ENCODE measurements around the gene POLE2. TPM values are rescaled to one million over a fixed set of nuclear protein-coding genes. Genes with fewer than 3 reads are reported as not detected.
A peak's percentile ranks its signal among the peaks of the same experiment; 100 is the strongest.

The POLE2 gene
- total RNA-seq, 2 experiments from 2014 or later: 32.3 to 35.7 TPM

- Mint-ChIP-seq H3K27me3 (no peaks in the 10 kb centered on the region), H3K4me3 (no peak overlapping the region), H3K9me3 (no peaks in the 10 kb centered on the region), H3K4me1 (no peaks in the 10 kb centered on the region), H3K36me3 (ENCODE audit: low read depth) (peaks cover 15% of the 10 kb centered on the region), H3K27ac (no peak overlapping the region)
- CTCF ChIA-PET: interaction anchor here (0.7 kb wide), 1 partner anchor 15 kb away, joined by 3 read pairs; no protein-coding TSS in a partner anchor
- POLR2A ChIA-PET: no interaction called here
- no peak for DNase-seq
Measured at GRCh38 chr14:49653508-49653907, 34.5 kb downstream of the POLE2 start.

- ChIA-PET POLR2A (no interaction called here), CTCF (interaction anchor here (0.6 to 1.0 kb wide), 3 partner anchors 7 to 107 kb away, joined by 4 to 5 read pairs (median 5); partner anchors contain the start of gene DNAAF2)
- peaks cover 37% of the 10 kb centered on the region for H3K4me1 Mint-ChIP-seq
- peak overlapping the region; percentile 67 for H3K27ac Mint-ChIP-seq
- no peak for DNase-seq
- no peak overlapping the region for H3K4me3 Mint-ChIP-seq
- no peaks in the 10 kb centered on the region for H3K9me3 Mint-ChIP-seq
- H3K36me3 Mint-ChIP-seq (ENCODE audit: low read depth): peaks cover 45% of the 10 kb centered on the region
- no peaks in the 10 kb centered on the region for H3K27me3 Mint-ChIP-seq
Measured at GRCh38 chr14:49642163-49642562, 45.9 kb downstream of the POLE2 start.

GRCh38 chr14:49641697-49642129 lies 46.3 kb downstream of the POLE2 start:
- DNase-seq: no peak
- Mint-ChIP-seq H3K4me1 (peaks cover 40% of the 10 kb centered on the region), H3K36me3 (ENCODE audit: low read depth) (peaks cover 44% of the 10 kb centered on the region), H3K27ac (peak overlapping the region; percentile 33), H3K9me3 (no peaks in the 10 kb centered on the region), H3K27me3 (no peaks in the 10 kb centered on the region), H3K4me3 (no peak overlapping the region)
- POLR2A ChIA-PET: no interaction called here
- CTCF ChIA-PET: no interaction called here

GRCh38 chr14:49640540-49641417 lies 47.2 kb downstream of the POLE2 start:
- Mint-ChIP-seq H3K4me3 (no peak overlapping the region), H3K27ac (no peak overlapping the region), H3K27me3 (no peaks in the 10 kb centered on the region), H3K4me1 (peaks cover 49% of the 10 kb centered on the region), H3K36me3 (ENCODE audit: low read depth) (peaks cover 47% of the 10 kb centered on the region), H3K9me3 (no peaks in the 10 kb centered on the region)
- DNase-seq: no peak
- ChIA-PET POLR2A (no interaction called here), CTCF (interaction anchor here (0.8 kb wide), 1 partner anchor 10 kb away, joined by 4 read pairs; no protein-coding TSS in a partner anchor)

- Mint-ChIP-seq H3K27me3 (no peaks in the 10 kb centered on the region), H3K4me3 (no peak overlapping the region), H3K36me3 (ENCODE audit: low read depth) (peaks cover 42% of the 10 kb centered on the region), H3K9me3 (no peaks in the 10 kb centered on the region), H3K27ac (no peak overlapping the region), H3K4me1 (peaks cover 47% of the 10 kb centered on the region)
- POLR2A ChIA-PET: interaction anchor here (0.7 kb wide), 1 partner anchor 130 kb away, joined by 3 read pairs; the partner anchor contains the start of gene KLHDC2
- no peak for DNase-seq
- CTCF ChIA-PET: interaction anchor here (0.9 to 1.3 kb wide), 4 partner anchors 26 to 225 kb away, joined by 3 to 8 read pairs (median 4); no protein-coding TSS in a partner anchor
Measured at GRCh38 chr14:49637534-49638078, 50.4 kb downstream of the POLE2 start.

GRCh38 chr14:49636866-49637265 lies 51.1 kb downstream of the POLE2 start:
- Mint-ChIP-seq H3K27ac (no peak overlapping the region), H3K9me3 (no peaks in the 10 kb centered on the region), H3K4me3 (no peak overlapping the region), H3K4me1 (peaks cover 44% of the 10 kb centered on the region), H3K36me3 (ENCODE audit: low read depth) (peaks cover 36% of the 10 kb centered on the region), H3K27me3 (no peaks in the 10 kb centered on the region)
- ChIA-PET CTCF (interaction anchor here (0.9 to 1.3 kb wide), 2 partner anchors 210 to 225 kb away, joined by 3 read pairs; no protein-coding TSS in a partner anchor), POLR2A (no interaction called here)
- DNase-seq: no peak

- H3K4me3 Mint-ChIP-seq: peak within 1 kb of the TSS; percentile 92
- POLR2A ChIA-PET: interaction anchor here (0.8 to 2.3 kb wide), 3 partner anchors 14 to 133 kb away, joined by 3 to 15 read pairs (median 4); partner anchors contain the start of genes KLHDC2, MGAT2, RPL36AL and RPS29
- no peaks in the 10 kb centered on the region for H3K27me3 Mint-ChIP-seq
- peak; percentile 70 for DNase-seq
- peaks cover 28% of the 10 kb centered on the region for H3K36me3 Mint-ChIP-seq (ENCODE audit: low read depth)
- H3K9me3 Mint-ChIP-seq: no peaks in the 10 kb centered on the region
- H3K27ac Mint-ChIP-seq: peak within 1 kb of the TSS; percentile 94
- CTCF ChIA-PET: interaction anchor here (0.8 to 3.3 kb wide), 30 partner anchors 8 to 1225 kb away, joined by 3 to 67 read pairs (median 4); partner anchors contain the start of genes ARF6, KLHDC2, LRR1 and MGAT2
- H3K4me1 Mint-ChIP-seq: peaks cover 45% of the 10 kb centered on the region
Measured at GRCh38 chr14:49634547-49635334, 53.3 kb downstream of the POLE2 start, which contains the start of gene DNAAF2. DNAAF2 (minus strand) TSS chr14:49635244; CDS start chr14:49635149, 95 bp downstream.

- Mint-ChIP-seq H3K36me3 (ENCODE audit: low read depth) (peaks cover 23% of the 10 kb centered on the region), H3K9me3 (no peaks in the 10 kb centered on the region), H3K27me3 (no peaks in the 10 kb centered on the region), H3K4me1 (peaks cover 42% of the 10 kb centered on the region), H3K27ac (peak overlapping the region; percentile 97), H3K4me3 (peak overlapping the region; percentile 92)
- ChIA-PET POLR2A (interaction anchor here (0.5 to 2.3 kb wide), 7 partner anchors 13 to 621 kb away, joined by 3 to 15 read pairs (median 3); partner anchors contain the start of genes KLHDC2, MGAT2, NEMF and RPL36AL), CTCF (interaction anchor here (0.5 to 3.3 kb wide), 41 partner anchors 9 to 1225 kb away, joined by 3 to 67 read pairs (median 4); partner anchors contain the start of genes ARF6, KLHDC2, LRR1 and MGAT2)
- peak; percentile 95 for DNase-seq
Measured at GRCh38 chr14:49633640-49634546, 54.1 kb downstream of the POLE2 start.

GRCh38 chr14:49623941-49624839 lies 63.8 kb downstream of the POLE2 start:
- Mint-ChIP-seq H3K36me3 (ENCODE audit: low read depth) (peaks cover 50% of the 10 kb centered on the region), H3K27ac (peak overlapping the region; percentile 20), H3K27me3 (no peaks in the 10 kb centered on the region), H3K4me1 (peaks cover 42% of the 10 kb centered on the region), H3K4me3 (peak overlapping the region; percentile 97), H3K9me3 (no peaks in the 10 kb centered on the region)
- ChIA-PET POLR2A (interaction anchor here (0.6 kb wide), 1 partner anchor 10 kb away, joined by 3 read pairs; no protein-coding TSS in a partner anchor), CTCF (interaction anchor here (1.3 to 6.8 kb wide), 3 partner anchors 10 to 238 kb away, joined by 4 to 67 read pairs (median 5); partner anchors contain the start of genes DNAAF2 and NEMF)
- no peak for DNase-seq

- no peak for DNase-seq
- H3K27me3 Mint-ChIP-seq: no peaks in the 10 kb centered on the region
- H3K27ac Mint-ChIP-seq: peak overlapping the region; percentile 20
- peaks cover 47% of the 10 kb centered on the region for H3K4me1 Mint-ChIP-seq
- H3K36me3 Mint-ChIP-seq (ENCODE audit: low read depth): peaks cover 58% of the 10 kb centered on the region
- POLR2A ChIA-PET: no interaction called here
- H3K4me3 Mint-ChIP-seq: peak overlapping the region; percentile 97
- CTCF ChIA-PET: interaction anchor here (1.3 to 6.8 kb wide), 3 partner anchors 11 to 239 kb away, joined by 4 to 67 read pairs (median 5); partner anchors contain the start of genes DNAAF2 and NEMF
- H3K9me3 Mint-ChIP-seq: no peaks in the 10 kb centered on the region
Measured at GRCh38 chr14:49623387-49623786, 64.6 kb downstream of the POLE2 start.

All from activated CD4-positive, alpha-beta T cell treated with anti-CD3 and anti-CD28 coated beads, Interleukin-2, amount 10 ng/mL, durations not matched to agents 7 days and 5 days (primary cell).